K562 (cell line): ENCODE results near the gene ASIC3. TPM values are rescaled to one million over a fixed set of nuclear protein-coding genes. Genes with fewer than 3 reads are reported as not detected.

Experiments used
- ATAC-seq: fragments of 200-7000 bp; cut with Tn5 transposase; 3 replicates; pipeline ENCODE4 v1.9.1; 2020; ENCODE audit warnings: moderate library complexity
- BruUV-seq: library from RNA; stranded (reverse); fragments of 400-500 nt; replicated peaks from 2 replicates; lab custom pipeline; 2021; lab: Mats Ljungman, UMichigan
- CTCF ChIA-PET: fragments of 300-600 bp; formaldehyde crosslinking; extraction: SDS; loops from one replicate; lab custom pipeline; 2021; ENCODE audit warnings: low intra/inter-chr PET ratio; lab: Yijun Ruan, JAX
- POLR2A ChIA-PET: fragments of 300-600, 350-650 bp; sonication (Branson Sonifier 250); formaldehyde crosslinking; extraction: SDS; loops from one replicate; lab custom pipeline; 2021; ENCODE audit warnings: antibody characterized with exemption, inconsistent platforms; lab: Yijun Ruan, JAX
- DNase-seq, 4 experiments: peaks; one replicate each; pipeline versions ENCODE4 v3.0.0 to v3.0.0-alpha.2; 2011 to 2018; ENCODE audit warnings: low spot score in 3 of 4, mixed read lengths in 3 of 4; ENCODE audit errors: extremely low read depth in 1 of 4
- FAIRE-seq: peaks from 2 replicates; lab custom pipeline; 2011; peaks lifted over from hg19 to GRCh38; lab: Jason Lieb, UNC
- H2AFZ ChIP-seq: 2 replicates; pipeline ENCODE4 v1.6.0; 2011; ENCODE audit warnings: low read depth, low read length, control low read depth, inconsistent platforms
- H3K27ac ChIP-seq: fragments of 200-600 bp; 3 replicates; pipeline ENCODE4 v1.8.0; 2011; ENCODE audit warnings: low read depth, mild to moderate bottlenecking, control low read depth, inconsistent platforms, low read length, moderate library complexity, mixed read lengths; ENCODE audit errors: extremely low read depth
- H3K27me3 ChIP-seq, 2 experiments: fragments of 300-600 bp in 1 of 2; 2 replicates in 1 of 2; 3 replicates in 1 of 2; pipeline versions ENCODE4 v1.6.0 to v1.8.0; 2011; ENCODE audit warnings: inconsistent platforms in 2 of 2, low read length in 2 of 2, mild to moderate bottlenecking in 1 of 2, mixed read lengths in 1 of 2, moderate library complexity in 1 of 2; ENCODE audit not compliant: control insufficient read depth in 2 of 2, insufficient read depth in 2 of 2
- H3K36me3 ChIP-seq: fragments of 300-600 bp; 3 replicates; pipeline ENCODE4 v1.8.0; 2011; ENCODE audit warnings: mild to moderate bottlenecking, low read length, inconsistent platforms; ENCODE audit not compliant: control insufficient read depth, insufficient read depth
- H3K4me1 ChIP-seq, 2 experiments: fragments of 200-600 bp in 1 of 2; replicated peaks in 1 of 2; 2 replicates in 1 of 2; 3 replicates in 1 of 2; pipeline versions ENCODE4 v1.5.1 to v1.8.0; 2011; ENCODE audit warnings: inconsistent platforms in 2 of 2, low read length in 2 of 2, mild to moderate bottlenecking in 1 of 2, mixed read lengths in 1 of 2, moderate library complexity in 1 of 2; ENCODE audit not compliant: control insufficient read depth in 2 of 2, insufficient read depth in 2 of 2
- H3K4me2 ChIP-seq: 2 replicates; pipeline ENCODE4 v1.6.1; 2011; ENCODE audit warnings: low read length, control low read depth, inconsistent platforms, mixed read lengths; ENCODE audit not compliant: insufficient read depth
- H3K4me3 ChIP-seq: fragments of 200-600 bp; sonication (generic), shearing (Covaris generic); 2 replicates; pipeline ENCODE4 v1.5.1; 2016; ENCODE audit warnings: control low read depth, inconsistent platforms
- H3K79me2 ChIP-seq: fragments of 200-600 bp; 3 replicates; pipeline ENCODE4 v1.8.0; 2011; ENCODE audit warnings: low read length, inconsistent platforms; ENCODE audit not compliant: control insufficient read depth, insufficient read depth
- H3K9ac ChIP-seq, 2 experiments: 2 replicates each; pipeline versions ENCODE4 v1.6.0 to v1.6.1; 2011; ENCODE audit warnings: low read depth in 2 of 2, low read length in 2 of 2, control low read depth in 1 of 2, inconsistent platforms in 1 of 2, mild to moderate bottlenecking in 1 of 2, mixed read lengths in 1 of 2; ENCODE audit not compliant: insufficient read depth in 1 of 2
- H3K9me1 ChIP-seq: one replicate; pipeline ENCODE4 v1.6.0; 2011; ENCODE audit warnings: inconsistent platforms, mild to moderate bottlenecking, low read length, moderate library complexity; ENCODE audit not compliant: control insufficient read depth, insufficient read depth
- H3K9me3 ChIP-seq: replicated peaks from 2 replicates; pipeline ENCODE4 v1.5.1; 2011; ENCODE audit warnings: low read depth, low read length, inconsistent platforms; ENCODE audit not compliant: control insufficient read depth, insufficient read depth
- H4K20me1 ChIP-seq: replicated peaks from 2 replicates; pipeline ENCODE4 v1.6.1; 2011; ENCODE audit warnings: low read length, inconsistent platforms, mixed read lengths; ENCODE audit not compliant: control insufficient read depth, insufficient read depth
- BCLAF1 ChIP-seq, 2 experiments: fragments of 450-650 bp in 1 of 2; IDR thresholded peaks; 2 replicates each; pipeline ENCODE4 v1.6.1; 2011 to 2017; ENCODE audit warnings: low read depth in 2 of 2, antibody characterized with exemption in 1 of 2, borderline replicate concordance in 1 of 2, low read length in 1 of 2, mild to moderate bottlenecking in 1 of 2, mixed read lengths in 1 of 2; ENCODE audit not compliant: control insufficient read depth in 1 of 2
- ELF2 ChIP-seq: fragments of 250-450 bp; sonication (Bioruptor Pico); IDR thresholded peaks from 2 replicates; pipeline ENCODE4 v1.5.0; 2021; ENCODE audit warnings: mild to moderate bottlenecking
- HIVEP1 ChIP-seq: fragments of 250-450 bp; sonication (Bioruptor Pico); IDR thresholded peaks from 2 replicates; pipeline ENCODE4 v1.4.0; 2020; ENCODE audit warnings: mild to moderate bottlenecking
- HOXB6 ChIP-seq: fragments of 250-450 bp; sonication (Bioruptor Pico); IDR thresholded peaks from 2 replicates; pipeline ENCODE4 v1.5.1; 2022; ENCODE audit warnings: mild to moderate bottlenecking, borderline replicate concordance
- POLR2G ChIP-seq: fragments of 200-400 bp; formaldehyde crosslinking; IDR thresholded peaks from 2 replicates; pipeline ENCODE4 v1.6.1; 2017; ENCODE audit warnings: low read depth, mild to moderate bottlenecking, antibody characterized with exemption, low read length, moderate library complexity
- TCFL5 ChIP-seq: fragments of 250-450 bp; sonication (Bioruptor Pico); conservative IDR thresholded peaks from 2 replicates; pipeline ENCODE4 v1.6.1; 2021; ENCODE audit warnings: mild to moderate bottlenecking, moderate library complexity, matching md5 sums
- ZBTB8A ChIP-seq: fragments of 450-650 bp; IDR thresholded peaks from 2 replicates; pipeline ENCODE4 v1.6.1; 2018; ENCODE audit warnings: mild to moderate bottlenecking, moderate library complexity; ENCODE audit not compliant: partially characterized antibody
- ZNF232 ChIP-seq: sonication (generic); formaldehyde crosslinking; IDR thresholded peaks from 2 replicates; pipeline ENCODE4 v1.8.0; 2022; ENCODE audit warnings: mild to moderate bottlenecking, missing genetic modification reagents
- ZNF780A ChIP-seq: fragments of 250-450 bp; sonication (Bioruptor Pico); IDR thresholded peaks from 2 replicates; pipeline ENCODE4 v1.5.0; 2021; ENCODE audit warnings: mild to moderate bottlenecking
- WGBS: fragments of 100-300 bp; shearing (Covaris generic); methylation state at CpG from one replicate; pipeline ENCODE4 v1.1.6; 2016; ENCODE audit warnings: low coverage, mixed read lengths; ENCODE audit not compliant: insufficient coverage; ENCODE audit errors: missing lambda C conversion rate; 5-methylcytosine and 5-hydroxymethylcytosine counted together
- in situ Hi-C: fragments of 300-500 bp; cut with MboI; formaldehyde crosslinking; loops from 4 replicates; pipeline ENCODE4 v1.15.0; 2018; ENCODE audit warnings: inconsistent platforms, mixed read lengths
- intact Hi-C: fragments of 100-400 bp; cut with micrococcal nuclease; formaldehyde crosslinking; loops from 2 replicates; pipeline ENCODE4 v1.14.2; 2022
- polyA plus RNA-seq, 8 experiments: library from polyadenylated mRNA; depleted of rRNA in 4 of 8; stranded (reverse) in 5 of 8; unstranded in 3 of 8; fragments of >200 nt; fragmentation: Nextera tagmentation in 2 of 8; fragmentation: Illumina TruSeq in 1 of 8; extraction: Ambion mirVana in 2 of 8; extraction: Trizol in 1 of 8; gene quantifications; 2 replicates each; pipeline versions ENCODE4 v1.2.1 to v1.2.3, GENCODE V29; 2011 to 2014; ENCODE audit warnings: inconsistent platforms in 1 of 8, missing spikeins in 1 of 8
- total RNA-seq, 7 experiments: library from RNA; depleted of rRNA in 6 of 7; stranded (reverse); fragments of >200 nt in 6 of 7; fragmentation: Illumina TruSeq in 2 of 7; extraction: Trizol in 2 of 7; gene quantifications; 2 replicates each; pipeline versions ENCODE4 v1.2.1 to v1.2.3, GENCODE V29; 2011 to 2021; ENCODE audit warnings: low replicate concordance in 1 of 7
- TF ChIP-seq, protein P1 (sequence below): fragments of 450-650 bp; IDR thresholded peaks from 2 replicates; pipeline ENCODE4 v1.7.0; 2016; ENCODE audit warnings: borderline replicate concordance
- TF ChIP-seq, protein P2 (sequence below), 2 experiments: fragments of 150-350 bp in 1 of 2; IDR thresholded peaks; 2 replicates each; pipeline ENCODE4 v1.6.1; 2012 to 2016; ENCODE audit warnings: low read depth in 2 of 2, low read length in 2 of 2, mild to moderate bottlenecking in 1 of 2, moderate library complexity in 1 of 2

ASIC3 gene
- total and polyA plus RNA-seq, 9 of the 15 experiments (the other 6 are each of a cell fraction or from before 2014, with no cell fraction given), result 0.11 to 5.0 (median 0.87) TPM

- Histone ChIP-seq H3K9me1 (peaks cover 5% of the 10 kb centered on the region), H3K27ac (no peak overlapping the region), H3K9me3 (no peaks in the 10 kb centered on the region), H3K4me3 (no peak overlapping the region), H2AFZ (no peak overlapping the region), H3K4me2 (no peak overlapping the region), H3K4me1 (peaks cover 0 to 34% of the 10 kb centered on the region in 2 experiments; a peak in 3 of 5 replicates), H3K9ac (peak overlapping the region in 1 of 2 experiments; percentile 73; a peak in 2 of 4 replicates), H3K79me2 (peaks cover 92% of the 10 kb centered on the region), H4K20me1 (peaks cover 50% of the 10 kb centered on the region), H3K36me3 (peaks cover 76% of the 10 kb centered on the region), H3K27me3 (no peaks in the 10 kb centered on the region)
- in situ Hi-C loops (no loop called here), intact Hi-C loops (no loop called here)
- ChIA-PET CTCF (no interaction called here), POLR2A (no interaction called here)
- BruUV-seq, result no TSS peak
- DNase-seq, result no peak
- no peak; the same call in 2 of the 3 replicates for ATAC-seq
- TF ChIP-seq, protein P1, sequence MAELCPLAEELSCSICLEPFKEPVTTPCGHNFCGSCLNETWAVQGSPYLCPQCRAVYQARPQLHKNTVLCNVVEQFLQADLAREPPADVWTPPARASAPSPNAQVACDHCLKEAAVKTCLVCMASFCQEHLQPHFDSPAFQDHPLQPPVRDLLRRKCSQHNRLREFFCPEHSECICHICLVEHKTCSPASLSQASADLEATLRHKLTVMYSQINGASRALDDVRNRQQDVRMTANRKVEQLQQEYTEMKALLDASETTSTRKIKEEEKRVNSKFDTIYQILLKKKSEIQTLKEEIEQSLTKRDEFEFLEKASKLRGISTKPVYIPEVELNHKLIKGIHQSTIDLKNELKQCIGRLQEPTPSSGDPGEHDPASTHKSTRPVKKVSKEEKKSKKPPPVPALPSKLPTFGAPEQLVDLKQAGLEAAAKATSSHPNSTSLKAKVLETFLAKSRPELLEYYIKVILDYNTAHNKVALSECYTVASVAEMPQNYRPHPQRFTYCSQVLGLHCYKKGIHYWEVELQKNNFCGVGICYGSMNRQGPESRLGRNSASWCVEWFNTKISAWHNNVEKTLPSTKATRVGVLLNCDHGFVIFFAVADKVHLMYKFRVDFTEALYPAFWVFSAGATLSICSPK, result no peak
- no peak for TF ChIP-seq BCLAF1 (IDR thresholded peaks at IDR 0.05; ENCODE audit: borderline replicate concordance in 1 of 2, control insufficient read depth in 1 of 2, low read depth in 2 of 2, low read length in 1 of 2)
- no peak for TF ChIP-seq TCFL5 (CRISPR knock-in tag)
- TF ChIP-seq POLR2G, result no peak; the same call in none of the 2 replicates
- TF ChIP-seq, protein P2, sequence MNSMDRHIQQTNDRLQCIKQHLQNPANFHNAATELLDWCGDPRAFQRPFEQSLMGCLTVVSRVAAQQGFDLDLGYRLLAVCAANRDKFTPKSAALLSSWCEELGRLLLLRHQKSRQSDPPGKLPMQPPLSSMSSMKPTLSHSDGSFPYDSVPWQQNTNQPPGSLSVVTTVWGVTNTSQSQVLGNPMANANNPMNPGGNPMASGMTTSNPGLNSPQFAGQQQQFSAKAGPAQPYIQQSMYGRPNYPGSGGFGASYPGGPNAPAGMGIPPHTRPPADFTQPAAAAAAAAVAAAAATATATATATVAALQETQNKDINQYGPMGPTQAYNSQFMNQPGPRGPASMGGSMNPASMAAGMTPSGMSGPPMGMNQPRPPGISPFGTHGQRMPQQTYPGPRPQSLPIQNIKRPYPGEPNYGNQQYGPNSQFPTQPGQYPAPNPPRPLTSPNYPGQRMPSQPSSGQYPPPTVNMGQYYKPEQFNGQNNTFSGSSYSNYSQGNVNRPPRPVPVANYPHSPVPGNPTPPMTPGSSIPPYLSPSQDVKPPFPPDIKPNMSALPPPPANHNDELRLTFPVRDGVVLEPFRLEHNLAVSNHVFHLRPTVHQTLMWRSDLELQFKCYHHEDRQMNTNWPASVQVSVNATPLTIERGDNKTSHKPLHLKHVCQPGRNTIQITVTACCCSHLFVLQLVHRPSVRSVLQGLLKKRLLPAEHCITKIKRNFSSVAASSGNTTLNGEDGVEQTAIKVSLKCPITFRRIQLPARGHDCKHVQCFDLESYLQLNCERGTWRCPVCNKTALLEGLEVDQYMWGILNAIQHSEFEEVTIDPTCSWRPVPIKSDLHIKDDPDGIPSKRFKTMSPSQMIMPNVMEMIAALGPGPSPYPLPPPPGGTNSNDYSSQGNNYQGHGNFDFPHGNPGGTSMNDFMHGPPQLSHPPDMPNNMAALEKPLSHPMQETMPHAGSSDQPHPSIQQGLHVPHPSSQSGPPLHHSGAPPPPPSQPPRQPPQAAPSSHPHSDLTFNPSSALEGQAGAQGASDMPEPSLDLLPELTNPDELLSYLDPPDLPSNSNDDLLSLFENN (IDR thresholded peaks at IDR 0.05; ENCODE audit: low read depth in 2 of 2, low read length in 2 of 2), result no peak
- TF ChIP-seq HIVEP1 (CRISPR knock-in tag), result no peak
- TF ChIP-seq ZNF780A (CRISPR knock-in tag), result no peak
- no peak for TF ChIP-seq ELF2 (CRISPR knock-in tag)
- TF ChIP-seq ZBTB8A, result no peak
- no peak for TF ChIP-seq HOXB6 (CRISPR knock-in tag)
- no peak for TF ChIP-seq ZNF232 (CRISPR knock-in tag)
- WGBS, result 94% methylated on average over 10 of the region's 10 CpGs
- FAIRE-seq, result no peak
These were observed 52.6 kb downstream of the ASIC3 start for GRCh38 chr7:151100921-151101320.
